ENCODE results near the gene LRRC4C. TPM values are rescaled to one million over a fixed set of nuclear protein-coding genes. Genes with fewer than 3 reads are reported as not detected.

The LRRC4C gene
- total and polyA plus RNA-seq, 10 of the 15 experiments (the other 5 are each of a cell fraction or from before 2014, with no cell fraction given) = 1.5 TPM; not detected in 9

DNA sequence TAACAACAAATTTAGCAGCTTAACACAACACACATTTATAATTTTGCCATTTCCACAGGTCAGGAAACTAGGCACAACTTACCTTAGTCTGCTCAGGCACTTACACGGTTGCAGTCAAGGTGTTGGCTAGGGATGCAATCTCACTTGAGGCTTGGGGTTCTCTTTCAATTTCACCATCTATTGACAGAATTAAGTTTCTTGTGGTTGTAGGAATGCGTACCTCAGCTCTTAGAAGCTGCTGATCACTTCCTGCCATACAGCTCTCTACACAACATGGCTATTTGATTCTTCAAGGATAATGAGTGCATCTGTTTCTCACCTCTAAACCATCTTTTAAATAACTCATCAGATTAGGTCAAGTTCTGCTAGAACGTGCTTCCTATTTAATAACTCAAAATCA is 968.1 kb downstream of the LRRC4C start:
- Histone ChIP-seq H3K4me1 (ENCODE audit: control insufficient read depth, insufficient read depth, low read length) (no peaks in the 10 kb centered on the region), H3K79me2 (ENCODE audit: control insufficient read depth, insufficient read depth, low read length) (no peaks in the 10 kb centered on the region), H3K9me3 (replicated peaks; ENCODE audit: control insufficient read depth, insufficient read depth, low read length) (no peaks in the 10 kb centered on the region), H3K4me2 (ENCODE audit: control insufficient read depth, insufficient read depth) (no peak overlapping the region), H3K27ac (ENCODE audit: control insufficient read depth, insufficient read depth) (no peak overlapping the region), H3K9ac (ENCODE audit: control insufficient read depth, insufficient read depth, low read length) (no peak overlapping the region), H4K20me1 (ENCODE audit: control insufficient read depth, insufficient read depth) (no peaks in the 10 kb centered on the region), H3K4me3 (no peak overlapping the region), H3K27me3 (replicated peaks in 1 of 2; ENCODE audit: control insufficient read depth in 2 of 2, insufficient read depth in 2 of 2, low read length in 1 of 2) (no peaks in the 10 kb centered on the region), H3K36me3 (ENCODE audit: control insufficient read depth in 2 of 2, insufficient read depth in 2 of 2, low read length in 1 of 2) (no peaks in the 10 kb centered on the region), H2AFZ (ENCODE audit: control insufficient read depth, low read depth, low read length) (no peak overlapping the region)
- CTCF ChIA-PET = no interaction called here
- POLR2A ChIA-PET = no interaction called here
- DNase-seq (ENCODE audit: low read depth, low spot score) (no peak), ATAC-seq (no peak), FAIRE-seq (no peak)
- in situ Hi-C loops (cut with MboI) = no loop called here
- BruUV-seq (replicated peaks) = no TSS peak
- RAD21 ChIA-PET (ENCODE audit: unreplicated experiment) = no interaction called here
- WGBS (ENCODE audit: insufficient coverage, insufficient replicate concordance, low lambda C conversion rate, missing lambda C conversion rate) = 23% methylated on average over 3 of the region's 3 CpGs
- TF ChIP-seq KAT2A (conservative IDR thresholded peaks at IDR 0.05; ENCODE audit: control insufficient read depth, low read depth, low read length) (no peak), SMAD5 (IDR thresholded peaks at IDR 0.05; ENCODE audit: low read depth) (no peak), SUZ12 (IDR thresholded peaks at IDR 0.05; ENCODE audit: unreplicated experiment) (no peak), MTA2 (IDR thresholded peaks at IDR 0.05; ENCODE audit: low read depth) (no peak), STAT1 (conservative IDR thresholded peaks at IDR 0.05) (no peak), RAD21 (IDR thresholded peaks at IDR 0.05; ENCODE audit: insufficient read depth, low read depth, low read length) (no peak)
- TF ChIP-seq, protein P1, sequence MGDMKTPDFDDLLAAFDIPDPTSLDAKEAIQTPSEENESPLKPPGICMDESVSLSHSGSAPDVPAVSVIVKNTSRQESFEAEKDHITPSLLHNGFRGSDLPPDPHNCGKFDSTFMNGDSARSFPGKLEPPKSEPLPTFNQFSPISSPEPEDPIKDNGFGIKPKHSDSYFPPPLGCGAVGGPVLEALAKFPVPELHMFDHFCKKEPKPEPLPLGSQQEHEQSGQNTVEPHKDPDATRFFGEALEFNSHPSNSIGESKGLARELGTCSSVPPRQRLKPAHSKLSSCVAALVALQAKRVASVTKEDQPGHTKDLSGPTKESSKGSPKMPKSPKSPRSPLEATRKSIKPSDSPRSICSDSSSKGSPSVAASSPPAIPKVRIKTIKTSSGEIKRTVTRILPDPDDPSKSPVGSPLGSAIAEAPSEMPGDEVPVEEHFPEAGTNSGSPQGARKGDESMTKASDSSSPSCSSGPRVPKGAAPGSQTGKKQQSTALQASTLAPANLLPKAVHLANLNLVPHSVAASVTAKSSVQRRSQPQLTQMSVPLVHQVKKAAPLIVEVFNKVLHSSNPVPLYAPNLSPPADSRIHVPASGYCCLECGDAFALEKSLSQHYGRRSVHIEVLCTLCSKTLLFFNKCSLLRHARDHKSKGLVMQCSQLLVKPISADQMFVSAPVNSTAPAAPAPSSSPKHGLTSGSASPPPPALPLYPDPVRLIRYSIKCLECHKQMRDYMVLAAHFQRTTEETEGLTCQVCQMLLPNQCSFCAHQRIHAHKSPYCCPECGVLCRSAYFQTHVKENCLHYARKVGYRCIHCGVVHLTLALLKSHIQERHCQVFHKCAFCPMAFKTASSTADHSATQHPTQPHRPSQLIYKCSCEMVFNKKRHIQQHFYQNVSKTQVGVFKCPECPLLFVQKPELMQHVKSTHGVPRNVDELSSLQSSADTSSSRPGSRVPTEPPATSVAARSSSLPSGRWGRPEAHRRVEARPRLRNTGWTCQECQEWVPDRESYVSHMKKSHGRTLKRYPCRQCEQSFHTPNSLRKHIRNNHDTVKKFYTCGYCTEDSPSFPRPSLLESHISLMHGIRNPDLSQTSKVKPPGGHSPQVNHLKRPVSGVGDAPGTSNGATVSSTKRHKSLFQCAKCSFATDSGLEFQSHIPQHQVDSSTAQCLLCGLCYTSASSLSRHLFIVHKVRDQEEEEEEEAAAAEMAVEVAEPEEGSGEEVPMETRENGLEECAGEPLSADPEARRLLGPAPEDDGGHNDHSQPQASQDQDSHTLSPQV (IDR thresholded peaks at IDR 0.05) = no peak
- TF ChIP-seq, protein P2, sequence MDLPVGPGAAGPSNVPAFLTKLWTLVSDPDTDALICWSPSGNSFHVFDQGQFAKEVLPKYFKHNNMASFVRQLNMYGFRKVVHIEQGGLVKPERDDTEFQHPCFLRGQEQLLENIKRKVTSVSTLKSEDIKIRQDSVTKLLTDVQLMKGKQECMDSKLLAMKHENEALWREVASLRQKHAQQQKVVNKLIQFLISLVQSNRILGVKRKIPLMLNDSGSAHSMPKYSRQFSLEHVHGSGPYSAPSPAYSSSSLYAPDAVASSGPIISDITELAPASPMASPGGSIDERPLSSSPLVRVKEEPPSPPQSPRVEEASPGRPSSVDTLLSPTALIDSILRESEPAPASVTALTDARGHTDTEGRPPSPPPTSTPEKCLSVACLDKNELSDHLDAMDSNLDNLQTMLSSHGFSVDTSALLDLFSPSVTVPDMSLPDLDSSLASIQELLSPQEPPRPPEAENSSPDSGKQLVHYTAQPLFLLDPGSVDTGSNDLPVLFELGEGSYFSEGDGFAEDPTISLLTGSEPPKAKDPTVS (IDR thresholded peaks at IDR 0.05; ENCODE audit: low read depth, low read length) = no peak
- TF ChIP-seq, protein P3, sequence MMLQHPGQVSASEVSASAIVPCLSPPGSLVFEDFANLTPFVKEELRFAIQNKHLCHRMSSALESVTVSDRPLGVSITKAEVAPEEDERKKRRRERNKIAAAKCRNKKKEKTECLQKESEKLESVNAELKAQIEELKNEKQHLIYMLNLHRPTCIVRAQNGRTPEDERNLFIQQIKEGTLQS (IDR thresholded peaks at IDR 0.05; ENCODE audit: borderline replicate concordance, extremely low read depth, low read depth, low read length) = no peak
- intact Hi-C loops (cut with micrococcal nuclease; ENCODE audit: unreplicated experiment) = no loop called here
- SMC1A ChIA-PET (ENCODE audit: uncharacterized antibody, unreplicated experiment) = no interaction called here
